GM23338 (cell line): ENCODE measurements around the gene SLC25A10. TPM values are rescaled to one million over a fixed set of nuclear protein-coding genes. Genes with fewer than 3 reads are reported as not detected.
A peak's percentile ranks its signal among the peaks of the same experiment; 100 is the strongest.

Source experiments
- ATAC-seq: fragments of 200-7000 bp; cut with Tn5 transposase; 3 replicates; pipeline ENCODE4 v1.9.1; 2020
- DNase-seq: peaks from one replicate; pipeline ENCODE4 v3.0.0-alpha.2; 2015; ENCODE audit warnings: low spot score
- H2AFZ ChIP-seq: fragments of 200-600 bp; sonication (generic); 2 replicates; pipeline ENCODE4 v1.8.0; 2016; ENCODE audit warnings: antibody characterized with exemption, mild to moderate bottlenecking, moderate library complexity
- H3F3A ChIP-seq: fragments of 200-600 bp; sonication (generic); replicated peaks from 2 replicates; pipeline ENCODE4 v1.8.0; 2017; ENCODE audit warnings: antibody characterized with exemption, mixed run types, low read depth
- H3K27ac ChIP-seq: fragments of 200-600 bp; sonication (generic); 2 replicates; pipeline ENCODE4 v1.6.1; 2016; ENCODE audit warnings: low read depth
- H3K27me3 ChIP-seq: fragments of 200-600 bp; sonication (generic); 2 replicates; pipeline ENCODE4 v1.8.0; 2016; ENCODE audit warnings: mild to moderate bottlenecking, mixed run types, moderate library complexity; ENCODE audit not compliant: insufficient read depth
- H3K36me3 ChIP-seq: fragments of 200-600 bp; sonication (generic); 2 replicates; pipeline ENCODE4 v1.8.0; 2016; ENCODE audit warnings: mild to moderate bottlenecking; ENCODE audit not compliant: insufficient read depth
- H3K4me1 ChIP-seq: fragments of 200-600 bp; sonication (generic); 2 replicates; pipeline ENCODE4 v1.8.0; 2016; ENCODE audit warnings: mild to moderate bottlenecking, moderate library complexity; ENCODE audit not compliant: insufficient read depth
- H3K4me2 ChIP-seq: fragments of 200-600 bp; sonication (generic); 2 replicates; pipeline ENCODE4 v1.7.1; 2017; ENCODE audit warnings: mixed run types
- H3K4me3 ChIP-seq: fragments of 200-600 bp; sonication (generic); 2 replicates; pipeline ENCODE4 v1.6.1; 2016; ENCODE audit warnings: mixed run types
- H3K79me2 ChIP-seq: fragments of 200-600 bp; sonication (generic); replicated peaks from 2 replicates; pipeline ENCODE4 v1.8.0; 2017; ENCODE audit warnings: mild to moderate bottlenecking; ENCODE audit not compliant: insufficient read depth
- H3K9me2 ChIP-seq: fragments of 200-600 bp; sonication (generic); 2 replicates; pipeline ENCODE4 v1.8.0; 2017; ENCODE audit not compliant: insufficient read depth
- H4K20me1 ChIP-seq: fragments of 200-600 bp; sonication (generic); replicated peaks from 2 replicates; pipeline ENCODE4 v1.8.0; 2017; ENCODE audit warnings: mild to moderate bottlenecking; ENCODE audit not compliant: insufficient read depth
- H3K27ac Mint-ChIP-seq: 2 replicates; pipeline ENCODE4 v1.8.0; 2020; ENCODE audit warnings: inconsistent platforms, mild to moderate bottlenecking, moderate library complexity, mixed read lengths
- H3K27me3 Mint-ChIP-seq: 3 replicates; pipeline ENCODE4 v1.8.0; 2022; ENCODE audit warnings: low read depth, mild to moderate bottlenecking, moderate library complexity, mixed read lengths, inconsistent platforms; ENCODE audit not compliant: insufficient read depth, poor library complexity
- H3K36me3 Mint-ChIP-seq: 3 replicates; pipeline ENCODE4 v1.8.0; 2021; ENCODE audit warnings: low read depth, mild to moderate bottlenecking, inconsistent platforms, moderate library complexity, mixed read lengths
- H3K4me1 Mint-ChIP-seq: 3 replicates; pipeline ENCODE4 v1.8.0; 2020; ENCODE audit warnings: mild to moderate bottlenecking, inconsistent platforms, mixed read lengths
- H3K4me3 Mint-ChIP-seq: 3 replicates; pipeline ENCODE4 v1.8.0; 2021; ENCODE audit warnings: moderate library complexity, mild to moderate bottlenecking, inconsistent platforms, mixed read lengths
- H3K9me3 Mint-ChIP-seq: 3 replicates; pipeline ENCODE4 v1.8.0; 2020; ENCODE audit warnings: moderate library complexity, mild to moderate bottlenecking, inconsistent platforms, mixed read lengths
- CREB1 ChIP-seq: fragments of 250-450 bp; sonication (Bioruptor Pico); IDR thresholded peaks from 2 replicates; pipeline ENCODE4 v1.5.0; 2020; ENCODE audit warnings: low read depth, mild to moderate bottlenecking, moderate library complexity
- ETS1 ChIP-seq: IDR thresholded peaks from 2 replicates; pipeline ENCODE4 v1.6.1; 2016; ENCODE audit warnings: antibody characterized with exemption
- EZH2 ChIP-seq: fragments of 200-600 bp; sonication (generic); IDR thresholded peaks from one replicate; pipeline ENCODE4 v1.8.0; 2017; ENCODE audit warnings: antibody characterized with exemption, mild to moderate bottlenecking, low read depth; ENCODE audit not compliant: unreplicated experiment
- EZH2phosphoT487 ChIP-seq: fragments of 200-600 bp; sonication (generic); IDR thresholded peaks from one replicate; pipeline ENCODE4 v1.8.1; 2018; ENCODE audit warnings: antibody characterized with exemption; ENCODE audit not compliant: unreplicated experiment
- NANOG ChIP-seq: IDR thresholded peaks from 2 replicates; pipeline ENCODE4 v1.6.1; 2016; ENCODE audit warnings: antibody characterized with exemption, borderline replicate concordance
- POLR2AphosphoS5 ChIP-seq: IDR thresholded peaks from 2 replicates; pipeline ENCODE4 v1.6.1; 2016; ENCODE audit warnings: antibody characterized with exemption, low read depth
- STAT1 ChIP-seq: IDR thresholded peaks from one replicate; pipeline ENCODE4 v1.6.1; 2016; ENCODE audit warnings: antibody characterized with exemption; ENCODE audit not compliant: unreplicated experiment
- ZNF114 ChIP-seq: fragments of 250-450 bp; sonication (Bioruptor Pico); IDR thresholded peaks from 2 replicates; pipeline ENCODE4 v1.5.0; 2020; ENCODE audit warnings: mild to moderate bottlenecking, moderate library complexity
- ZNF331 ChIP-seq: fragments of 250-450 bp; sonication (Bioruptor Pico); IDR thresholded peaks from 2 replicates; pipeline ENCODE4 v1.5.0; 2020; ENCODE audit warnings: low read depth, mild to moderate bottlenecking, moderate library complexity
- polyA plus RNA-seq: library from polyadenylated mRNA; unstranded; fragments of >200 nt; fragmentation: Nextera tagmentation; extraction: Ambion mirVana; gene quantifications from 2 replicates; pipeline ENCODE4 v1.2.1, GENCODE V29; 2016
- total RNA-seq: library from RNA; depleted of rRNA; stranded (reverse); fragments of >200 nt; shearing (Covaris generic); gene quantifications from 2 replicates; pipeline ENCODE4 v1.2.3, GENCODE V29; 2014
- TF ChIP-seq, protein P1 (sequence below): IDR thresholded peaks from one replicate; pipeline ENCODE4 v1.6.1; 2018; ENCODE audit warnings: antibody characterized with exemption; ENCODE audit not compliant: unreplicated experiment

The SLC25A10 gene
- total and polyA plus RNA-seq, 2 experiments from 2014 or later, result 25.7 to 47.4 TPM

- TF ChIP-seq, protein P1, sequence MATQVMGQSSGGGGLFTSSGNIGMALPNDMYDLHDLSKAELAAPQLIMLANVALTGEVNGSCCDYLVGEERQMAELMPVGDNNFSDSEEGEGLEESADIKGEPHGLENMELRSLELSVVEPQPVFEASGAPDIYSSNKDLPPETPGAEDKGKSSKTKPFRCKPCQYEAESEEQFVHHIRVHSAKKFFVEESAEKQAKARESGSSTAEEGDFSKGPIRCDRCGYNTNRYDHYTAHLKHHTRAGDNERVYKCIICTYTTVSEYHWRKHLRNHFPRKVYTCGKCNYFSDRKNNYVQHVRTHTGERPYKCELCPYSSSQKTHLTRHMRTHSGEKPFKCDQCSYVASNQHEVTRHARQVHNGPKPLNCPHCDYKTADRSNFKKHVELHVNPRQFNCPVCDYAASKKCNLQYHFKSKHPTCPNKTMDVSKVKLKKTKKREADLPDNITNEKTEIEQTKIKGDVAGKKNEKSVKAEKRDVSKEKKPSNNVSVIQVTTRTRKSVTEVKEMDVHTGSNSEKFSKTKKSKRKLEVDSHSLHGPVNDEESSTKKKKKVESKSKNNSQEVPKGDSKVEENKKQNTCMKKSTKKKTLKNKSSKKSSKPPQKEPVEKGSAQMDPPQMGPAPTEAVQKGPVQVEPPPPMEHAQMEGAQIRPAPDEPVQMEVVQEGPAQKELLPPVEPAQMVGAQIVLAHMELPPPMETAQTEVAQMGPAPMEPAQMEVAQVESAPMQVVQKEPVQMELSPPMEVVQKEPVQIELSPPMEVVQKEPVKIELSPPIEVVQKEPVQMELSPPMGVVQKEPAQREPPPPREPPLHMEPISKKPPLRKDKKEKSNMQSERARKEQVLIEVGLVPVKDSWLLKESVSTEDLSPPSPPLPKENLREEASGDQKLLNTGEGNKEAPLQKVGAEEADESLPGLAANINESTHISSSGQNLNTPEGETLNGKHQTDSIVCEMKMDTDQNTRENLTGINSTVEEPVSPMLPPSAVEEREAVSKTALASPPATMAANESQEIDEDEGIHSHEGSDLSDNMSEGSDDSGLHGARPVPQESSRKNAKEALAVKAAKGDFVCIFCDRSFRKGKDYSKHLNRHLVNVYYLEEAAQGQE, result no peak
- TF ChIP-seq ZNF331 (no peak), CREB1 (CRISPR knock-in tag) (no peak), ZNF114 (CRISPR knock-in tag) (no peak), ETS1 (no peak), EZH2 (no peak), STAT1 (no peak), NANOG (no peak), EZH2phosphoT487 (no peak), POLR2AphosphoS5 (no peak)
Observed at GRCh38 chr17:81720267-81721071, 8.4 kb downstream of the SLC25A10 start (continued).

DNA sequence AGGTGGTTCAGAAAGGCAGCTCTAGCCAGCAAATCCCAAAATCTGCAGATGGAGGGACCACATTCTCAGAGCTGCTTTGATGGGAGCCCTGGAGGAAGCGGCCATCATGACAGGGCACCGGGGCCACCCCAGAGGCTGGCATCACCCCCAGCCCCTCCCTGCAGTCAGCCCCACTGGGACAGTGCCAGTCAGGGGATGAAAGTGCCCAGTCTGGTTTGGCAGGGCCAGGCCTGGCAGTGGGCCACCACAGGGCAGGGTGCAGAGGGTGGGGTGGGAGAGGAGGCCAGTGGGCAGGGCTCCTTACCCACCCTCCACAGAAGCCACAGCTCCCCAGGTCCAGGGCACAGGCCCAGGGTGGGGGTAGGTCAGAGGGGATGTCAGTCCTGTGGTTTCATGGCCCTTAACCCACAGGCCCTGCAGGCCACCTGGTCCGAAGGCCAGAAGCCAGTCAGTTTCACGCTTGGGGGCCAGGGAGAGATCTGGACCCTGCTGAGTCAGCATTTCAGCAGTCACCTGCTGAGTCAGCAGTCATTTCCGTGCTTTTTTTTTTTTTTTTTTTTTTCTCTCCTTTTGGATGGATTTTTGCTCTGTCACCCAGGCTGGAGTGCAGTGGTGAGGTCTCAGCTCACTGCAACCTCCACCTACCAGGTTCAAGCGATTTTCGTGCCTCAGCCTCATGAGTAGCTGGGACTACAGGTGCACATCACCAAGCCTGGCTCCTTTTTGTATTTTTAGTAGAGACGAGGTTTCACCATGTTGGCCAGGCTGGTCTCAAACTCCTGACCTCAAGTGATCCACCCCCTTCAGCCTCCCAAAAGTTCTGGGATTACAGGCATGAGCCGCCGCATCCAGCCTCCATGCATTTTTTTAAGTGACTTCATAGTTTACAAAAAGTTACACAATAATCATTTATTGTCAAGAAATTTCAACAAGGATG, 10.4 kb downstream of the SLC25A10 start:
- H3K36me3 Mint-ChIP-seq, result peaks cover 8% of the 10 kb centered on the region; the same call in 2 of the 3 replicates
- no peaks in the 10 kb centered on the region for H3K36me3 ChIP-seq
- H3K27ac Mint-ChIP-seq, result peak overlapping the region; percentile 85
- no peaks in the 10 kb centered on the region for H4K20me1 ChIP-seq
- no peaks in the 10 kb centered on the region for H3K9me2 ChIP-seq
- H3K27ac ChIP-seq, result 0 out of 2 replicates have a peak overlapping the region, but pooled peaks have one; percentile 39
- no peak overlapping the region for H3K4me2 ChIP-seq
- no peaks in the 10 kb centered on the region; the same call in 2 of the 3 replicates for H3K9me3 Mint-ChIP-seq
- no peaks in the 10 kb centered on the region for H3K79me2 ChIP-seq
- TF ChIP-seq ZNF114 (CRISPR knock-in tag) (no peak), POLR2AphosphoS5 (no peak)
- H3K4me1 Mint-ChIP-seq, result peaks cover 17% of the 10 kb centered on the region
- H3F3A ChIP-seq, result peaks cover 17% of the 10 kb centered on the region; the same call in 1 of the 2 replicates
- peak; percentile 46 for ATAC-seq
- H3K4me3 ChIP-seq, result no peak overlapping the region
- H2AFZ ChIP-seq, result no peak overlapping the region
- no peak overlapping the region for H3K4me3 Mint-ChIP-seq
- H3K4me1 ChIP-seq, result peaks cover 6% of the 10 kb centered on the region; the same call in 1 of the 2 replicates
- no peak for DNase-seq
- H3K27me3 Mint-ChIP-seq, result peaks cover 13% of the 10 kb centered on the region
- H3K27me3 ChIP-seq, result no peaks in the 10 kb centered on the region
